Activated T-cell treated with anti-CD3 and anti-CD28 coated beads for 24 hours (primary cell): ENCODE data around the gene LYRM4.

Experiments used
- DNase-seq: peaks from one replicate; pipeline ENCODE4 v3.0.0-alpha.2; 2020; ENCODE audit warnings: low read depth

LYRM4 gene

GRCh38 chr6:5279891-5280338 lies 19.2 kb upstream of the LYRM4 start:
- DNase-seq = no peak

- DNase-seq = no peak
These were observed 17.9 kb upstream of the LYRM4 start for GRCh38 chr6:5278565-5279120.

- DNase-seq = no peak
These were observed 17.3 kb upstream of the LYRM4 start for GRCh38 chr6:5278047-5278446.

- no peak for DNase-seq
These were observed 16.8 kb upstream of the LYRM4 start for GRCh38 chr6:5277589-5277988.

- no peak for DNase-seq
These were observed 15.8 kb upstream of the LYRM4 start for GRCh38 chr6:5276581-5276980.

- no peak for DNase-seq
These were observed 14.7 kb upstream of the LYRM4 start for GRCh38 chr6:5275497-5275896.

- DNase-seq = no peak
These were observed 13.5 kb upstream of the LYRM4 start for GRCh38 chr6:5274231-5274630.

- no peak for DNase-seq
These were observed 11.2 kb upstream of the LYRM4 start for GRCh38 chr6:5271926-5272325.

GRCh38 chr6:5270093-5270680 lies 9.4 kb upstream of the LYRM4 start:
- DNase-seq = no peak

GRCh38 chr6:5266423-5266822 lies 5.7 kb upstream of the LYRM4 start:
- no peak for DNase-seq

- no peak for DNase-seq
These were observed 877 bp upstream of the LYRM4 start for GRCh38 chr6:5261545-5262109.

- DNase-seq = peak; percentile 72
These were observed 584 bp downstream of the LYRM4 start for GRCh38 chr6:5260111-5260620.

GRCh38 chr6:5259428-5259827 lies 1.3 kb downstream of the LYRM4 start:
- no peak for DNase-seq

- DNase-seq = no peak
These were observed 3.4 kb downstream of the LYRM4 start for GRCh38 chr6:5257400-5257799.

- DNase-seq = no peak
These were observed 3.8 kb downstream of the LYRM4 start for GRCh38 chr6:5256952-5257351.

GRCh38 chr6:5250911-5251310 lies 9.8 kb downstream of the LYRM4 start:
- no peak for DNase-seq

GRCh38 chr6:5250451-5250850 lies 10.3 kb downstream of the LYRM4 start:
- no peak for DNase-seq

GRCh38 chr6:5249451-5250122 lies 11.2 kb downstream of the LYRM4 start:
- no peak for DNase-seq

- no peak for DNase-seq
These were observed 12.2 kb downstream of the LYRM4 start for GRCh38 chr6:5248302-5249098.

GRCh38 chr6:5247201-5247600 lies 13.5 kb downstream of the LYRM4 start:
- no peak for DNase-seq

- no peak for DNase-seq
These were observed 14.3 kb downstream of the LYRM4 start for GRCh38 chr6:5246141-5247097.
